ENCODE measurements around the gene HP1BP3.

Gene HP1BP3

GRCh38 chr1:20728371-20729154 is 58.5 kb downstream of the HP1BP3 start:
- WGBS (ENCODE audit: insufficient coverage), result 79% methylated on average over 8 of the region's 9 CpGs
- no peaks in the 10 kb centered on the region for H3K9me3 ChIP-seq (ENCODE audit: control extremely low read depth in 1 of 5, control insufficient read depth in 4 of 5, insufficient read depth in 2 of 5, low read depth in 1 of 5, low read length in 4 of 5)
- ChIA-PET POLR2A (no interaction called here), CTCF (interaction anchor here (1.0 to 1.8 kb wide), 5 partner anchors 10 to 33 kb away, joined by 3 to 11 read pairs (median 5); partner anchors contain the start of gene KIF17)
- no peak for DNase-seq
- H3K4me1 ChIP-seq (ENCODE audit: control extremely low read depth in 1 of 4, control insufficient read depth in 4 of 4, insufficient read depth in 4 of 4, low read length in 3 of 4), result peaks cover 2 to 31% (median 18%) of the 10 kb centered on the region in 4 experiments
- no peak overlapping the region for H3K27ac ChIP-seq (ENCODE audit: insufficient read depth in 1 of 2, low read depth in 1 of 2, low read length in 2 of 2, poor library complexity in 1 of 2, severe bottlenecking in 2 of 2)
- H3K4me3 ChIP-seq (ENCODE audit: control insufficient read depth in 1 of 7, extremely low read depth in 1 of 7, insufficient read depth in 4 of 7, low read depth in 2 of 7, low read length in 6 of 7), result no peak overlapping the region
- H3K27me3 ChIP-seq (replicated peaks in 2 of 5; ENCODE audit: control insufficient read depth in 4 of 5, insufficient read depth in 5 of 5, low read length in 4 of 5), result peaks cover 0 to 42% (median 24%) of the 10 kb centered on the region in 5 experiments
- H3K36me3 ChIP-seq (ENCODE audit: control insufficient read depth in 4 of 4, insufficient read depth in 4 of 4, low read length in 3 of 4), result no peaks in the 10 kb centered on the region

GRCh38 chr1:20727746-20728316 is 59.3 kb downstream of the HP1BP3 start:
- H3K27me3 ChIP-seq (replicated peaks in 2 of 5; ENCODE audit: control insufficient read depth in 4 of 5, insufficient read depth in 5 of 5, low read length in 4 of 5), result peaks cover 0 to 42% (median 24%) of the 10 kb centered on the region in 5 experiments
- peak in 2 of 3 donors; percentile 56 to 61 for DNase-seq
- no peak overlapping the region for H3K27ac ChIP-seq (ENCODE audit: insufficient read depth in 1 of 2, low read depth in 1 of 2, low read length in 2 of 2, poor library complexity in 1 of 2, severe bottlenecking in 2 of 2)
- peaks cover 0 to 24% (median 11%) of the 10 kb centered on the region in 4 experiments for H3K4me1 ChIP-seq (ENCODE audit: control extremely low read depth in 1 of 4, control insufficient read depth in 4 of 4, insufficient read depth in 4 of 4, low read length in 3 of 4)
- H3K36me3 ChIP-seq (ENCODE audit: control insufficient read depth in 4 of 4, insufficient read depth in 4 of 4, low read length in 3 of 4), result no peaks in the 10 kb centered on the region
- ChIA-PET CTCF (interaction anchor here (1.0 to 1.8 kb wide), 5 partner anchors 9 to 32 kb away, joined by 3 to 11 read pairs (median 5); partner anchors contain the start of gene KIF17), POLR2A (no interaction called here)
- WGBS (ENCODE audit: insufficient coverage), result 70% methylated on average over 9 of the region's 13 CpGs
- H3K9me3 ChIP-seq (ENCODE audit: control extremely low read depth in 1 of 5, control insufficient read depth in 4 of 5, insufficient read depth in 2 of 5, low read depth in 1 of 5, low read length in 4 of 5), result no peaks in the 10 kb centered on the region
- no peak overlapping the region for H3K4me3 ChIP-seq (ENCODE audit: control insufficient read depth in 1 of 7, extremely low read depth in 1 of 7, insufficient read depth in 4 of 7, low read depth in 2 of 7, low read length in 6 of 7)

- H3K4me1 ChIP-seq (ENCODE audit: control extremely low read depth in 1 of 4, control insufficient read depth in 4 of 4, insufficient read depth in 4 of 4, low read length in 3 of 4), result peaks cover 0 to 17% (median 4%) of the 10 kb centered on the region in 4 experiments
Measured at GRCh38 chr1:20726932-20727745, 60.0 kb downstream of the HP1BP3 start.

GRCh38 chr1:20726118-20726911 is 60.8 kb downstream of the HP1BP3 start:
- Histone ChIP-seq H3K27ac (ENCODE audit: insufficient read depth in 1 of 2, low read depth in 1 of 2, low read length in 2 of 2, poor library complexity in 1 of 2, severe bottlenecking in 2 of 2) (no peak overlapping the region), H3K9me3 (ENCODE audit: control extremely low read depth in 1 of 5, control insufficient read depth in 4 of 5, insufficient read depth in 2 of 5, low read depth in 1 of 5, low read length in 4 of 5) (no peaks in the 10 kb centered on the region), H3K27me3 (replicated peaks in 2 of 5; ENCODE audit: control insufficient read depth in 4 of 5, insufficient read depth in 5 of 5, low read length in 4 of 5) (peaks cover 0 to 30% (median 22%) of the 10 kb centered on the region in 5 experiments), H3K4me1 (ENCODE audit: control extremely low read depth in 1 of 4, control insufficient read depth in 4 of 4, insufficient read depth in 4 of 4, low read length in 3 of 4) (peaks cover 0 to 9% (median under 1%) of the 10 kb centered on the region in 4 experiments), H3K4me3 (ENCODE audit: control insufficient read depth in 1 of 7, extremely low read depth in 1 of 7, insufficient read depth in 4 of 7, low read depth in 2 of 7, low read length in 6 of 7) (no peak overlapping the region), H3K36me3 (ENCODE audit: control insufficient read depth in 4 of 4, insufficient read depth in 4 of 4, low read length in 3 of 4) (no peaks in the 10 kb centered on the region)
- POLR2A ChIA-PET, result interaction anchor here (0.8 kb wide), 1 partner anchor 9 kb away, joined by 3 read pairs; the partner anchor contains the start of gene KIF17
- CTCF ChIA-PET, result interaction anchor here (0.6 to 2.3 kb wide), 2 partner anchors 29 to 196 kb away, joined by 3 to 7 read pairs; no protein-coding TSS in a partner anchor
- 93% methylated on average over 17 of the region's 25 CpGs for WGBS (ENCODE audit: insufficient coverage)
- no peak for DNase-seq

More at GRCh38 chr1:20726932-20727745, 60.0 kb downstream of the HP1BP3 start:
- ChIA-PET CTCF (interaction anchor here (0.6 to 1.8 kb wide), 5 partner anchors 9 to 195 kb away, joined by 3 to 11 read pairs (median 4); partner anchors contain the start of gene KIF17), POLR2A (interaction anchor here (0.8 kb wide), 1 partner anchor 9 kb away, joined by 3 read pairs; the partner anchor contains the start of gene KIF17)
- no peak for DNase-seq
- Histone ChIP-seq H3K27ac (ENCODE audit: insufficient read depth in 1 of 2, low read depth in 1 of 2, low read length in 2 of 2, poor library complexity in 1 of 2, severe bottlenecking in 2 of 2) (no peak overlapping the region), H3K36me3 (ENCODE audit: control insufficient read depth in 4 of 4, insufficient read depth in 4 of 4, low read length in 3 of 4) (no peaks in the 10 kb centered on the region), H3K4me3 (ENCODE audit: control insufficient read depth in 1 of 7, extremely low read depth in 1 of 7, insufficient read depth in 4 of 7, low read depth in 2 of 7, low read length in 6 of 7) (no peak overlapping the region), H3K9me3 (ENCODE audit: control extremely low read depth in 1 of 5, control insufficient read depth in 4 of 5, insufficient read depth in 2 of 5, low read depth in 1 of 5, low read length in 4 of 5) (no peaks in the 10 kb centered on the region), H3K27me3 (replicated peaks in 2 of 5; ENCODE audit: control insufficient read depth in 4 of 5, insufficient read depth in 5 of 5, low read length in 4 of 5) (peaks cover 0 to 37% (median 22%) of the 10 kb centered on the region in 5 experiments)
- WGBS (ENCODE audit: insufficient coverage), result 100% methylated on average over 3 of the region's 17 CpGs

- Histone ChIP-seq H3K9me3 (ENCODE audit: control extremely low read depth in 1 of 5, control insufficient read depth in 4 of 5, insufficient read depth in 2 of 5, low read depth in 1 of 5, low read length in 4 of 5) (no peaks in the 10 kb centered on the region), H3K27ac (ENCODE audit: insufficient read depth in 1 of 2, low read depth in 1 of 2, low read length in 2 of 2, poor library complexity in 1 of 2, severe bottlenecking in 2 of 2) (no peak overlapping the region), H3K4me1 (ENCODE audit: control extremely low read depth in 1 of 4, control insufficient read depth in 4 of 4, insufficient read depth in 4 of 4, low read length in 3 of 4) (peaks cover 0 to 7% (median 0%) of the 10 kb centered on the region in 4 experiments), H3K36me3 (ENCODE audit: control insufficient read depth in 4 of 4, insufficient read depth in 4 of 4, low read length in 3 of 4) (no peaks in the 10 kb centered on the region), H3K4me3 (ENCODE audit: control insufficient read depth in 1 of 7, extremely low read depth in 1 of 7, insufficient read depth in 4 of 7, low read depth in 2 of 7, low read length in 6 of 7) (no peak overlapping the region), H3K27me3 (replicated peaks in 2 of 5; ENCODE audit: control insufficient read depth in 4 of 5, insufficient read depth in 5 of 5, low read length in 4 of 5) (peaks cover 0 to 21% (median 14%) of the 10 kb centered on the region in 5 experiments)
- DNase-seq, result no peak
- ChIA-PET CTCF (interaction anchor here (1.3 to 2.3 kb wide), 3 partner anchors 23 to 29 kb away, joined by 3 to 7 read pairs (median 7); no protein-coding TSS in a partner anchor), POLR2A (no interaction called here)
- WGBS (ENCODE audit: insufficient coverage), result 91% methylated on average over 28 of the region's 29 CpGs
Measured at GRCh38 chr1:20725189-20726117, 61.7 kb downstream of the HP1BP3 start.

All from common myeloid progenitor, CD34-positive (primary cell).